A549 (cell line): Measurements from ENCODE around the gene ULK1. TPM values are rescaled to one million over a fixed set of nuclear protein-coding genes. Genes with fewer than 3 reads are reported as not detected.

Experiments
- ATAC-seq, 2 experiments: fragments of 200-7000 bp in 1 of 2; fragments of >200 bp in 1 of 2; cut with Nextera tagmentation in 1 of 2; cut with Tn5 transposase in 1 of 2; 3 replicates each; pipeline versions ENCODE4 v1.8.0 to v1.9.1; 2018 to 2020; ENCODE audit warnings: mild to moderate bottlenecking in 1 of 2, moderate library complexity in 1 of 2
- CTCF ChIA-PET: fragments of 300-600 bp; sonication (Branson Sonifier 250); formaldehyde crosslinking; extraction: SDS; loops from one replicate; lab custom pipeline; 2021; ENCODE audit warnings: antibody characterized with exemption, inconsistent platforms; lab: Yijun Ruan, JAX
- POLR2A ChIA-PET: fragments of 350-600 bp; formaldehyde crosslinking; extraction: SDS; loops from one replicate; lab custom pipeline; 2021; ENCODE audit warnings: antibody characterized with exemption, inconsistent platforms; lab: Yijun Ruan, JAX
- DNase-seq, 2 experiments: peaks; one replicate each; pipeline versions ENCODE4 v3.0.0 to v3.0.0-alpha.2; 2011 to 2016; ENCODE audit warnings: low read depth in 1 of 2, low spot score in 1 of 2
- FAIRE-seq: peaks from 2 replicates; lab custom pipeline; 2011; peaks lifted over from hg19 to GRCh38; lab: Jason Lieb, UNC
- H3K27ac ChIP-seq, 2 experiments: fragments of >200 bp; sonication (Bioruptor Twin); formaldehyde crosslinking; 3 replicates each; pipeline ENCODE4 v1.5.1; 2016 to 2017
- H3K4me1 ChIP-seq: fragments of >200 bp; sonication (Bioruptor Twin); formaldehyde crosslinking; 3 replicates; pipeline ENCODE4 v1.6.1; 2016
- H3K4me2 ChIP-seq: fragments of >200 bp; sonication (Bioruptor Twin); formaldehyde crosslinking; 3 replicates; pipeline ENCODE4 v1.6.1; 2016
- H3K4me3 ChIP-seq: fragments of >200 bp; sonication (Bioruptor Twin); formaldehyde crosslinking; 3 replicates; pipeline ENCODE4 v1.5.1; 2016
- H3K9me3 ChIP-seq: fragments of >200 bp; sonication (Bioruptor Twin); formaldehyde crosslinking; 3 replicates; pipeline ENCODE4 v1.6.1; 2016
- CBX8 ChIP-seq: fragments of 200-600 bp; sonication (generic); IDR thresholded peaks from 2 replicates; pipeline ENCODE4 v1.6.1; 2016
- CEBPB ChIP-seq, 2 experiments: fragments of >200 bp in 1 of 2; sonication (Bioruptor Twin) in 1 of 2; formaldehyde crosslinking in 1 of 2; IDR thresholded peaks; 2 replicates each; pipeline ENCODE4 v1.6.1; 2012 to 2016
- CHD2 ChIP-seq: fragments of 150-350 bp; IDR thresholded peaks from 2 replicates; pipeline ENCODE4 v1.6.1; 2014; ENCODE audit warnings: low read length; ENCODE audit not compliant: partially characterized antibody
- EHMT2 ChIP-seq: fragments of 200-600 bp; sonication (generic); IDR thresholded peaks from 2 replicates; pipeline ENCODE4 v1.6.1; 2016; ENCODE audit warnings: antibody characterized with exemption, low read depth, mild to moderate bottlenecking, moderate library complexity
- EP300 ChIP-seq, 2 experiments: fragments of >200 bp; sonication (Bioruptor Twin); formaldehyde crosslinking; IDR thresholded peaks; 2 replicates in 1 of 2; 3 replicates in 1 of 2; pipeline ENCODE4 v1.6.1; 2016 to 2017
- FOXS1 ChIP-seq: fragments of 250-450 bp; sonication (Bioruptor Pico); IDR thresholded peaks from 2 replicates; pipeline ENCODE4 v1.5.0; 2020; ENCODE audit warnings: mild to moderate bottlenecking, moderate library complexity
- GATA3 ChIP-seq: IDR thresholded peaks from 2 replicates; pipeline ENCODE4 v1.6.1; 2012; ENCODE audit warnings: borderline replicate concordance
- HOXB5 ChIP-seq: fragments of 250-450 bp; sonication (Bioruptor Pico); IDR thresholded peaks from 2 replicates; pipeline ENCODE4 v1.5.0; 2020; ENCODE audit warnings: mild to moderate bottlenecking, moderate library complexity
- JUN ChIP-seq, 2 experiments: fragments of >200 bp; sonication (Bioruptor Twin); formaldehyde crosslinking; IDR thresholded peaks; 2 replicates in 1 of 2; 3 replicates in 1 of 2; pipeline ENCODE4 v1.6.1; 2016 to 2017
- JUNB ChIP-seq: fragments of >200 bp; sonication (Bioruptor Twin); formaldehyde crosslinking; IDR thresholded peaks from 2 replicates; pipeline ENCODE4 v1.6.1; 2016
- KDM1A ChIP-seq: fragments of 200-600 bp; sonication (generic); IDR thresholded peaks from 2 replicates; pipeline ENCODE4 v1.6.1; 2016; ENCODE audit warnings: low read depth, mild to moderate bottlenecking
- MAFK ChIP-seq: fragments of 450-650 bp; IDR thresholded peaks from 2 replicates; pipeline ENCODE4 v1.6.1; 2014; ENCODE audit not compliant: partially characterized antibody
- NFE2L2 ChIP-seq: fragments of 150-350 bp; conservative IDR thresholded peaks from 2 replicates; pipeline ENCODE4 v1.6.1; 2014; ENCODE audit warnings: low read length
- NR3C1 ChIP-seq: fragments of >200 bp; sonication (Bioruptor Twin); formaldehyde crosslinking; IDR thresholded peaks from 3 replicates; pipeline ENCODE4 v1.6.1; 2017
- PHF8 ChIP-seq: fragments of 200-600 bp; sonication (generic); IDR thresholded peaks from 2 replicates; pipeline ENCODE4 v1.6.1; 2016; ENCODE audit warnings: low read depth, mild to moderate bottlenecking, antibody characterized with exemption, moderate library complexity, borderline replicate concordance
- POLR2A ChIP-seq: IDR thresholded peaks from 2 replicates; pipeline ENCODE4 v1.6.1; 2012; ENCODE audit warnings: mild to moderate bottlenecking, low read length
- RFX5 ChIP-seq: fragments of 450-650 bp; IDR thresholded peaks from 2 replicates; pipeline ENCODE4 v1.7.1; 2014; ENCODE audit warnings: antibody characterized with exemption, mild to moderate bottlenecking, moderate library complexity
- SREBF2 ChIP-seq: fragments of 450-650 bp; IDR thresholded peaks from 2 replicates; pipeline ENCODE4 v1.6.1; 2014; ENCODE audit warnings: mild to moderate bottlenecking, moderate library complexity
- ZC3H11A ChIP-seq: fragments of 450-650 bp; IDR thresholded peaks from 2 replicates; pipeline ENCODE4 v1.6.1; 2014; ENCODE audit warnings: antibody characterized with exemption, mild to moderate bottlenecking
- WGBS: methylation state at CpG from one replicate; pipeline ENCODE4 v1.1.6; 2017; ENCODE audit errors: missing lambda C conversion rate; 5-methylcytosine and 5-hydroxymethylcytosine counted together
- polyA minus RNA-seq: library from RNA; depleted of rRNA, polyadenylated mRNA; stranded (reverse); fragments of >200 nt; gene quantifications from 2 replicates; pipeline ENCODE4 v1.2.3, GENCODE V29; 2011; rRNA and poly(A)+ RNA removed
- polyA plus RNA-seq, 4 experiments: library from polyadenylated mRNA; depleted of rRNA in 3 of 4; stranded (reverse); fragments of >200 nt; fragmentation: RNase III in 1 of 4; extraction: RNeasy Plus Mini Kit Qiagen cat#74134 plus additional on column Dnase treatment in 1 of 4; gene quantifications; 2 replicates in 3 of 4; 3 replicates in 1 of 4; pipeline ENCODE4 v1.2.3, GENCODE V29; 2011 to 2017
- TF ChIP-seq, protein P1 (sequence below): fragments of >200 bp; sonication (Bioruptor Twin); formaldehyde crosslinking; IDR thresholded peaks from 2 replicates; pipeline ENCODE4 v1.6.1; 2016
- TF ChIP-seq, protein P2 (sequence below): fragments of >200 bp; sonication (Bioruptor Twin); formaldehyde crosslinking; IDR thresholded peaks from 3 replicates; pipeline ENCODE4 v1.6.1; 2016
- TF ChIP-seq, protein P3 (sequence below): IDR thresholded peaks from 2 replicates; pipeline ENCODE4 v1.6.1; 2012; ENCODE audit warnings: low read depth, borderline replicate concordance
- TF ChIP-seq, protein P4 (sequence below): fragments of 200-600 bp; sonication (generic); IDR thresholded peaks from 2 replicates; pipeline ENCODE4 v1.6.1; 2016; ENCODE audit warnings: antibody characterized with exemption, mild to moderate bottlenecking, moderate library complexity
- TF ChIP-seq, protein P5 (sequence below): fragments of 150-350 bp; IDR thresholded peaks from 2 replicates; pipeline ENCODE4 v1.6.1; 2014; ENCODE audit warnings: low read depth, mild to moderate bottlenecking, low read length
- TF ChIP-seq, protein P6 (sequence below): IDR thresholded peaks from 2 replicates; pipeline ENCODE4 v1.6.1; 2012

Gene ULK1
- polyA plus RNA-seq (2011; rRNA removed), result 15.1 and 18.4 TPM in 2 replicates
- polyA plus RNA-seq (2012; cell fraction: cytosol; rRNA removed), result 43.7 and 65.4 TPM in 2 replicates
- polyA plus RNA-seq (2012; cell fraction: nucleus; rRNA removed), result 271 and 363 TPM in 2 replicates
- 37.7 to 49.2 TPM (median 46.2 TPM) in 3 replicates for polyA plus RNA-seq (2017; fragmentation: RNase III; extraction: RNeasy Plus Mini Kit Qiagen cat#74134 plus additional on column Dnase treatment)
- 13.4 and 13.5 TPM in 2 replicates for polyA minus RNA-seq

DNA sequence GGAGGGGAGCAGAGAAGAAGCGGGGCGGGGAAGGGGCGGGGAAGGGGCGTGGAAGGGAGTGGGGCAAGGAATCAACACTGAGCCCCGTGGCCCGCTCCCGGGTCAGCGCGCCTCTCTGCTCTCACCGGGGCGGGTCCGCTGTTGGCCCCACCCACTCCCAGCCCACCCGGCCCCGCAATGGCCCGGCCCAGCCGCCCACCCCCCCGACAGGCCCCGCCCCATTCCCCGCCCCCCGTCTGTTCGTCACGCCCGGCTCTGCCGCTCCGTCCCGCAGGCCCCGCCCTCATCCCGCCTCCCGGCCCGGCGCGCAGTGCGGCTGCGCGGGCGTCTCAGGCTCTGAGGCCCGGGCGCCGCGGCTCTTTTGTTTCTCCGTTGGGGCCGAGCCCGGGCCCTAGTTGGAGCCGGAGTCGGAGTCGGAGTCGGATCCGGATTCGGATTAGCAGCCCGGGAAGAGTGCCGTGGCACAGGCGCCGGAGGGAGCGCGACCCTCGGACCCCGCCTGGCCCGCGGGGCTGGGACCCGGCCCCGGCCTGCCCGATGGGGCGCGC is at the start of gene ULK1:
Gene ULK1 (plus strand): TSS at position 310 of the 548 bp plus-strand sequence. CDS start 380 bp downstream, outside the sequence.
- ATAC-seq, result peak; percentile 64 to 73
- peak; percentile 90 to 96 for DNase-seq
- CTCF ChIA-PET, result no interaction called here
- Histone ChIP-seq H3K4me2 (peak within 1 kb of the TSS; percentile 100), H3K27ac (peak within 1 kb of the TSS; percentile 98 to 99), H3K4me3 (peak within 1 kb of the TSS; percentile 93)
- FAIRE-seq, result no peak
- TF ChIP-seq POLR2A (peak; percentile 63), NFE2L2 (no peak), JUNB (no peak), PHF8 (peak; percentile 55; the same call in 1 of the 2 replicates), ZC3H11A (no peak), CEBPB (IDR thresholded peaks at IDR 0.05) (no peak), EHMT2 (no peak), FOXS1 (CRISPR knock-in tag) (no peak), JUN (IDR thresholded peaks at IDR 0.05) (peak; percentile 20 to 79; a peak in 2 of 5 replicates), RFX5 (no peak)
- TF ChIP-seq, protein P1, sequence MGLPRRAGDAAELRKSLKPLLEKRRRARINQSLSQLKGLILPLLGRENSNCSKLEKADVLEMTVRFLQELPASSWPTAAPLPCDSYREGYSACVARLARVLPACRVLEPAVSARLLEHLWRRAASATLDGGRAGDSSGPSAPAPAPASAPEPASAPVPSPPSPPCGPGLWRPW, result no peak
- TF ChIP-seq, protein P2, sequence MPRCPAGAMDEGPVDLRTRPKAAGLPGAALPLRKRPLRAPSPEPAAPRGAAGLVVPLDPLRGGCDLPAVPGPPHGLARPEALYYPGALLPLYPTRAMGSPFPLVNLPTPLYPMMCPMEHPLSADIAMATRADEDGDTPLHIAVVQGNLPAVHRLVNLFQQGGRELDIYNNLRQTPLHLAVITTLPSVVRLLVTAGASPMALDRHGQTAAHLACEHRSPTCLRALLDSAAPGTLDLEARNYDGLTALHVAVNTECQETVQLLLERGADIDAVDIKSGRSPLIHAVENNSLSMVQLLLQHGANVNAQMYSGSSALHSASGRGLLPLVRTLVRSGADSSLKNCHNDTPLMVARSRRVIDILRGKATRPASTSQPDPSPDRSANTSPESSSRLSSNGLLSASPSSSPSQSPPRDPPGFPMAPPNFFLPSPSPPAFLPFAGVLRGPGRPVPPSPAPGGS, result peak; percentile 67; the same call in 1 of the 3 replicates
- TF ChIP-seq, protein P3, sequence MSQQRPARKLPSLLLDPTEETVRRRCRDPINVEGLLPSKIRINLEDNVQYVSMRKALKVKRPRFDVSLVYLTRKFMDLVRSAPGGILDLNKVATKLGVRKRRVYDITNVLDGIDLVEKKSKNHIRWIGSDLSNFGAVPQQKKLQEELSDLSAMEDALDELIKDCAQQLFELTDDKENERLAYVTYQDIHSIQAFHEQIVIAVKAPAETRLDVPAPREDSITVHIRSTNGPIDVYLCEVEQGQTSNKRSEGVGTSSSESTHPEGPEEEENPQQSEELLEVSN, result no peak
- TF ChIP-seq, all 56 proteins: peak for 4
- peaks cover 20% of the 10 kb centered on the region for H3K4me1 ChIP-seq
- H3K9me3 ChIP-seq, result no peaks in the 10 kb centered on the region
- WGBS, result 1% methylated on average over 8 of the region's 64 CpGs
- POLR2A ChIA-PET, result no interaction called here

DNA sequence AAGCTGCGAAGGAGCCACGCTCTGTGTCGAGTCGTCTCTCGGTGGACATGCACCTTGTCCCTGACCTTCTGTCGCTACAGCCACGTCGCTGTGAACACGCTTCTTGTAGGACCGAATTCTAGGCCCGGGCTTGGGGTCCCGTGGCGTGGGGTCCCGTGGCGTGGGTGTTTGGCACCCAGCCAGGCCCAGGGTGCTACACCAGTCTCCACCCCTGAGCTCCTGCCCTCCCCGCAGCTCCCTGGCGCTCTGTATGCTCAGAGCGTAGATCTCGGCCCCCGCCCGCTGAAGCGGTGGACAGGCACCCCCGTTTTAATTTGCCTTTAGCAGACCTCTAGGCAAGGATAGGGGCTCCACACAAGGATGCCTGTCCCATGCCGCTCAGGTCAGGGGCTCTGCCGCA is 49.8 kb upstream of the ULK1 start:
- WGBS, result 95% methylated on average over 19 of the region's 25 CpGs
- H3K27ac ChIP-seq, result no peak overlapping the region
- no peak for FAIRE-seq
- no peak overlapping the region for H3K4me3 ChIP-seq
- no peak for ATAC-seq
- ChIA-PET POLR2A (no interaction called here), CTCF (interaction anchor here (1.2 to 1.4 kb wide), 4 partner anchors 11 to 133 kb away, joined by 3 to 7 read pairs (median 3); partner anchors contain the start of gene EP400)
- no peaks in the 10 kb centered on the region for H3K4me1 ChIP-seq
- TF ChIP-seq JUNB (no peak), NFE2L2 (no peak), CHD2 (no peak)
- H3K9me3 ChIP-seq, result no peaks in the 10 kb centered on the region
- no peak for DNase-seq
- H3K4me2 ChIP-seq, result no peak overlapping the region

DNA sequence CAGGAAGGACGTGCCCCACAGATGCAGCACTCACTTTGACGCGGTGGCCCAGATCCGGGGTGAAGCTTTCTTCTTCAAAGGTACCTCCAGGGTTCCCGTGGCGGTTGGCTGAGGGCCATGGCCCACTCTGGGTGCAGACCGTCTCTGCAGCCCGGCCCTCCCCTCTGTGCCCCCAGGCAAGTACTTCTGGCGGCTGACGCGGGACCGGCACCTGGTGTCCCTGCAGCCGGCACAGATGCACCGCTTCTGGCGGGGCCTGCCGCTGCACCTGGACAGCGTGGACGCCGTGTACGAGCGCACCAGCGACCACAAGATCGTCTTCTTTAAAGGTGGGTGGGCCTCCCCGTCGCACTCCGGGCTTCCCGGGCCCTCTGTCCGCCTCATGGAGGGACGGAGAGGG is 49.3 kb upstream of the ULK1 start:
- WGBS, result 94% methylated on average over 17 of the region's 29 CpGs
- Histone ChIP-seq H3K4me1 (no peaks in the 10 kb centered on the region), H3K4me2 (no peak overlapping the region), H3K9me3 (no peaks in the 10 kb centered on the region), H3K4me3 (no peak overlapping the region), H3K27ac (no peak overlapping the region)
- ATAC-seq (no peak), DNase-seq (no peak), FAIRE-seq (no peak)
- ChIA-PET POLR2A (no interaction called here), CTCF (interaction anchor here (1.2 to 1.4 kb wide), 3 partner anchors 11 to 132 kb away, joined by 3 read pairs; no protein-coding TSS in a partner anchor)
- TF ChIP-seq KDM1A (no peak), CBX8 (no peak), SREBF2 (no peak), GATA3 (no peak), NR3C1 (no peak), JUNB (no peak), MAFK (no peak), HOXB5 (CRISPR knock-in tag) (no peak), EP300 (IDR thresholded peaks at IDR 0.05) (no peak)
- TF ChIP-seq, protein P4, sequence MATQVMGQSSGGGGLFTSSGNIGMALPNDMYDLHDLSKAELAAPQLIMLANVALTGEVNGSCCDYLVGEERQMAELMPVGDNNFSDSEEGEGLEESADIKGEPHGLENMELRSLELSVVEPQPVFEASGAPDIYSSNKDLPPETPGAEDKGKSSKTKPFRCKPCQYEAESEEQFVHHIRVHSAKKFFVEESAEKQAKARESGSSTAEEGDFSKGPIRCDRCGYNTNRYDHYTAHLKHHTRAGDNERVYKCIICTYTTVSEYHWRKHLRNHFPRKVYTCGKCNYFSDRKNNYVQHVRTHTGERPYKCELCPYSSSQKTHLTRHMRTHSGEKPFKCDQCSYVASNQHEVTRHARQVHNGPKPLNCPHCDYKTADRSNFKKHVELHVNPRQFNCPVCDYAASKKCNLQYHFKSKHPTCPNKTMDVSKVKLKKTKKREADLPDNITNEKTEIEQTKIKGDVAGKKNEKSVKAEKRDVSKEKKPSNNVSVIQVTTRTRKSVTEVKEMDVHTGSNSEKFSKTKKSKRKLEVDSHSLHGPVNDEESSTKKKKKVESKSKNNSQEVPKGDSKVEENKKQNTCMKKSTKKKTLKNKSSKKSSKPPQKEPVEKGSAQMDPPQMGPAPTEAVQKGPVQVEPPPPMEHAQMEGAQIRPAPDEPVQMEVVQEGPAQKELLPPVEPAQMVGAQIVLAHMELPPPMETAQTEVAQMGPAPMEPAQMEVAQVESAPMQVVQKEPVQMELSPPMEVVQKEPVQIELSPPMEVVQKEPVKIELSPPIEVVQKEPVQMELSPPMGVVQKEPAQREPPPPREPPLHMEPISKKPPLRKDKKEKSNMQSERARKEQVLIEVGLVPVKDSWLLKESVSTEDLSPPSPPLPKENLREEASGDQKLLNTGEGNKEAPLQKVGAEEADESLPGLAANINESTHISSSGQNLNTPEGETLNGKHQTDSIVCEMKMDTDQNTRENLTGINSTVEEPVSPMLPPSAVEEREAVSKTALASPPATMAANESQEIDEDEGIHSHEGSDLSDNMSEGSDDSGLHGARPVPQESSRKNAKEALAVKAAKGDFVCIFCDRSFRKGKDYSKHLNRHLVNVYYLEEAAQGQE, result no peak
- TF ChIP-seq, protein P5, sequence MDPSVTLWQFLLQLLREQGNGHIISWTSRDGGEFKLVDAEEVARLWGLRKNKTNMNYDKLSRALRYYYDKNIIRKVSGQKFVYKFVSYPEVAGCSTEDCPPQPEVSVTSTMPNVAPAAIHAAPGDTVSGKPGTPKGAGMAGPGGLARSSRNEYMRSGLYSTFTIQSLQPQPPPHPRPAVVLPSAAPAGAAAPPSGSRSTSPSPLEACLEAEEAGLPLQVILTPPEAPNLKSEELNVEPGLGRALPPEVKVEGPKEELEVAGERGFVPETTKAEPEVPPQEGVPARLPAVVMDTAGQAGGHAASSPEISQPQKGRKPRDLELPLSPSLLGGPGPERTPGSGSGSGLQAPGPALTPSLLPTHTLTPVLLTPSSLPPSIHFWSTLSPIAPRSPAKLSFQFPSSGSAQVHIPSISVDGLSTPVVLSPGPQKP, result no peak
- TF ChIP-seq, protein P6, sequence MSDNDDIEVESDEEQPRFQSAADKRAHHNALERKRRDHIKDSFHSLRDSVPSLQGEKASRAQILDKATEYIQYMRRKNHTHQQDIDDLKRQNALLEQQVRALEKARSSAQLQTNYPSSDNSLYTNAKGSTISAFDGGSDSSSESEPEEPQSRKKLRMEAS, result no peak
- TF ChIP-seq, protein P2, result no peak
